Stimulated activated naive CD8-positive, alpha-beta T cell treated with anti-CD3 and anti-CD28 coated beads, Interleukin-15, amount 100 ng/mL, for 72 hours (primary cell): ENCODE results near the gene WDR7.

ENCODE experiments used
- ATAC-seq: fragments of 150-1000 bp; cut with Tn5 transposase; 2 replicates; pipeline ENCODE4 v1.10.0; 2021; ENCODE audit warnings: mild to moderate bottlenecking, moderate library complexity
- DNase-seq, 2 donors: peaks; one replicate each; pipeline ENCODE4 v3.0.0; 2021 to 2022
- H3K27ac Mint-ChIP-seq, 2 donors: one replicate each; pipeline ENCODE4 v1.8.0; 2022; ENCODE audit warnings: mild to moderate bottlenecking in 2 of 2, mixed read lengths in 2 of 2, moderate library complexity in 2 of 2
- H3K27me3 Mint-ChIP-seq: one replicate; pipeline ENCODE4 v1.8.0; 2022; ENCODE audit warnings: mixed read lengths
- H3K4me1 Mint-ChIP-seq: one replicate; pipeline ENCODE4 v1.8.0; 2022; ENCODE audit warnings: mild to moderate bottlenecking, mixed read lengths
- H3K4me3 Mint-ChIP-seq, 2 donors: one replicate each; pipeline ENCODE4 v1.8.0; 2022; ENCODE audit warnings: mild to moderate bottlenecking in 2 of 2, mixed read lengths in 2 of 2, moderate library complexity in 1 of 2
- H3K9me3 Mint-ChIP-seq, 2 donors: one replicate each; pipeline ENCODE4 v1.8.0; 2022; ENCODE audit warnings: mixed read lengths in 2 of 2

The WDR7 gene

GRCh38 chr18:56935434-56936040, 284.4 kb downstream of the WDR7 start:
- Mint-ChIP-seq H3K27me3 (no peaks in the 10 kb centered on the region), H3K27ac (no peak overlapping the region), H3K4me1 (no peaks in the 10 kb centered on the region), H3K9me3 (no peaks in the 10 kb centered on the region), H3K4me3 (no peak overlapping the region)
- ATAC-seq (no peak), DNase-seq (no peak)

GRCh38 chr18:56936457-56936856, 285.3 kb downstream of the WDR7 start:
- Mint-ChIP-seq H3K9me3 (no peaks in the 10 kb centered on the region), H3K4me3 (no peak overlapping the region), H3K27ac (no peak overlapping the region), H3K27me3 (no peaks in the 10 kb centered on the region), H3K4me1 (no peaks in the 10 kb centered on the region)
- ATAC-seq: no peak
- DNase-seq: no peak

- no peak for ATAC-seq
- no peak for DNase-seq
- no peak overlapping the region for H3K4me3 Mint-ChIP-seq
- no peak overlapping the region for H3K27ac Mint-ChIP-seq
- H3K9me3 Mint-ChIP-seq: no peaks in the 10 kb centered on the region
- no peaks in the 10 kb centered on the region for H3K4me1 Mint-ChIP-seq
- no peaks in the 10 kb centered on the region for H3K27me3 Mint-ChIP-seq
Measured at GRCh38 chr18:56937874-56938430, 286.8 kb downstream of the WDR7 start.

- no peak for ATAC-seq
- no peaks in the 10 kb centered on the region for H3K27me3 Mint-ChIP-seq
- no peak for DNase-seq
- no peak overlapping the region for H3K4me3 Mint-ChIP-seq
- no peaks in the 10 kb centered on the region for H3K9me3 Mint-ChIP-seq
- H3K4me1 Mint-ChIP-seq: no peaks in the 10 kb centered on the region
- peak overlapping the region in 1 of 2 donors; percentile 66 for H3K27ac Mint-ChIP-seq
Measured at GRCh38 chr18:56945171-56946083, 294.3 kb downstream of the WDR7 start.

GRCh38 chr18:56947236-56947635, 296.1 kb downstream of the WDR7 start:
- H3K27ac Mint-ChIP-seq: no peak overlapping the region
- H3K4me3 Mint-ChIP-seq: no peak overlapping the region
- ATAC-seq (no peak), DNase-seq (no peak)
- no peaks in the 10 kb centered on the region for H3K27me3 Mint-ChIP-seq
- no peaks in the 10 kb centered on the region for H3K4me1 Mint-ChIP-seq
- H3K9me3 Mint-ChIP-seq: no peaks in the 10 kb centered on the region

- no peak for DNase-seq
- no peaks in the 10 kb centered on the region for H3K9me3 Mint-ChIP-seq
- H3K27me3 Mint-ChIP-seq: no peaks in the 10 kb centered on the region
- ATAC-seq: no peak
- no peak overlapping the region for H3K4me3 Mint-ChIP-seq
- H3K27ac Mint-ChIP-seq: no peak overlapping the region
- H3K4me1 Mint-ChIP-seq: no peaks in the 10 kb centered on the region
Measured at GRCh38 chr18:56952026-56952425, 300.9 kb downstream of the WDR7 start.

GRCh38 chr18:56953428-56954198, 302.5 kb downstream of the WDR7 start:
- DNase-seq: no peak
- no peaks in the 10 kb centered on the region for H3K27me3 Mint-ChIP-seq
- ATAC-seq: no peak
- H3K4me1 Mint-ChIP-seq: no peaks in the 10 kb centered on the region
- no peak overlapping the region for H3K4me3 Mint-ChIP-seq
- H3K27ac Mint-ChIP-seq: no peak overlapping the region
- no peaks in the 10 kb centered on the region for H3K9me3 Mint-ChIP-seq

- ATAC-seq (no peak), DNase-seq (no peak)
- H3K4me3 Mint-ChIP-seq: no peak overlapping the region
- H3K27me3 Mint-ChIP-seq: no peaks in the 10 kb centered on the region
- H3K9me3 Mint-ChIP-seq: no peaks in the 10 kb centered on the region
- H3K27ac Mint-ChIP-seq: no peak overlapping the region
- H3K4me1 Mint-ChIP-seq: no peaks in the 10 kb centered on the region
Measured at GRCh38 chr18:56955490-56955889, 304.3 kb downstream of the WDR7 start.

- Mint-ChIP-seq H3K4me3 (no peak overlapping the region), H3K27me3 (no peaks in the 10 kb centered on the region), H3K9me3 (no peaks in the 10 kb centered on the region), H3K27ac (no peak overlapping the region), H3K4me1 (no peaks in the 10 kb centered on the region)
- no peak for ATAC-seq
- DNase-seq: no peak
Measured at GRCh38 chr18:56959120-56959519, 308.0 kb downstream of the WDR7 start.

GRCh38 chr18:56962322-56962721, 311.2 kb downstream of the WDR7 start:
- ATAC-seq (no peak), DNase-seq (no peak)
- no peak overlapping the region for H3K4me3 Mint-ChIP-seq
- no peak overlapping the region for H3K27ac Mint-ChIP-seq
- no peaks in the 10 kb centered on the region for H3K9me3 Mint-ChIP-seq
- no peaks in the 10 kb centered on the region for H3K27me3 Mint-ChIP-seq
- H3K4me1 Mint-ChIP-seq: no peaks in the 10 kb centered on the region

GRCh38 chr18:56967035-56967434, 315.9 kb downstream of the WDR7 start:
- DNase-seq (no peak), ATAC-seq (no peak)
- no peaks in the 10 kb centered on the region for H3K9me3 Mint-ChIP-seq
- H3K27ac Mint-ChIP-seq: no peak overlapping the region
- H3K27me3 Mint-ChIP-seq: no peaks in the 10 kb centered on the region
- H3K4me1 Mint-ChIP-seq: no peaks in the 10 kb centered on the region
- H3K4me3 Mint-ChIP-seq: no peak overlapping the region

GRCh38 chr18:56973487-56973886, 322.3 kb downstream of the WDR7 start:
- no peak overlapping the region for H3K4me3 Mint-ChIP-seq
- no peaks in the 10 kb centered on the region for H3K27me3 Mint-ChIP-seq
- DNase-seq: no peak
- H3K27ac Mint-ChIP-seq: no peak overlapping the region
- ATAC-seq: no peak
- no peaks in the 10 kb centered on the region for H3K9me3 Mint-ChIP-seq
- H3K4me1 Mint-ChIP-seq: no peaks in the 10 kb centered on the region

- Mint-ChIP-seq H3K4me3 (no peak overlapping the region), H3K4me1 (no peaks in the 10 kb centered on the region), H3K27me3 (no peaks in the 10 kb centered on the region), H3K9me3 (no peaks in the 10 kb centered on the region), H3K27ac (no peak overlapping the region)
- no peak for DNase-seq
- no peak for ATAC-seq
Measured at GRCh38 chr18:56974141-56974540, 323.0 kb downstream of the WDR7 start.

- ATAC-seq (no peak), DNase-seq (no peak)
- H3K27me3 Mint-ChIP-seq: no peaks in the 10 kb centered on the region
- H3K4me1 Mint-ChIP-seq: no peaks in the 10 kb centered on the region
- H3K27ac Mint-ChIP-seq: peak overlapping the region in 1 of 2 donors; percentile 30
- no peaks in the 10 kb centered on the region for H3K9me3 Mint-ChIP-seq
- no peak overlapping the region for H3K4me3 Mint-ChIP-seq
Measured at GRCh38 chr18:56975276-56975675, 324.1 kb downstream of the WDR7 start.

GRCh38 chr18:56977309-56977708, 326.1 kb downstream of the WDR7 start:
- ATAC-seq (no peak), DNase-seq (no peak)
- Mint-ChIP-seq H3K27ac (no peak overlapping the region), H3K9me3 (no peaks in the 10 kb centered on the region), H3K4me1 (no peaks in the 10 kb centered on the region), H3K4me3 (no peak overlapping the region), H3K27me3 (no peaks in the 10 kb centered on the region)

- ATAC-seq (no peak), DNase-seq (no peak)
- Mint-ChIP-seq H3K4me3 (no peak overlapping the region), H3K9me3 (no peaks in the 10 kb centered on the region), H3K27ac (no peak overlapping the region), H3K4me1 (no peaks in the 10 kb centered on the region), H3K27me3 (no peaks in the 10 kb centered on the region)
Measured at GRCh38 chr18:56977771-56978170, 326.6 kb downstream of the WDR7 start.
